Ovary (tissue), 9 donors: ENCODE results near the gene ILDR2. TPM values are rescaled to one million over a fixed set of nuclear protein-coding genes. Genes with fewer than 3 reads are reported as not detected.
"Not testable (repeated sequence)": the region's sequence is repeated elsewhere in the genome, so short reads cannot be mapped to it uniquely, and the experiment has no call there.

Source experiments
- DNase-seq, 5 donors: peaks; one replicate each; pipeline ENCODE4 v3.0.0-alpha.2; 2019 to 2020
- H3K27ac ChIP-seq, 2 donors: fragments of 200-600 bp; one replicate each; pipeline versions ENCODE4 v1.5.1 to v1.8.0; 2019 to 2022
- H3K27me3 ChIP-seq: fragments of 200-600 bp; one replicate; pipeline ENCODE4 v1.8.0; 2022
- H3K36me3 ChIP-seq: fragments of 200-600 bp; sonication (generic); one replicate; pipeline ENCODE4 v1.5.1; 2019
- H3K4me1 ChIP-seq: one replicate; pipeline ENCODE4 v1.8.1; 2013; ENCODE audit warnings: mild to moderate bottlenecking, moderate library complexity; ENCODE audit not compliant: insufficient read depth
- H3K4me3 ChIP-seq: fragments of 200-600 bp; sonication (generic); one replicate; pipeline ENCODE4 v1.5.1; 2017
- H3K9me3 ChIP-seq, 2 donors: fragments of 200-600 bp in 1 of 2; sonication (generic) in 1 of 2; one replicate each; pipeline versions ENCODE4 v1.5.1 to v1.8.1; 2013 to 2019; ENCODE audit warnings: mild to moderate bottlenecking in 1 of 2, moderate library complexity in 1 of 2
- CTCF ChIP-seq, 3 donors: fragments of 450-650 bp in 2 of 3; fragments of 200-600 bp in 1 of 3; IDR thresholded peaks; one replicate each; pipeline versions ENCODE4 v1.5.1 to v1.8.0; 2016 to 2022; ENCODE audit warnings: antibody characterized with exemption in 3 of 3, mild to moderate bottlenecking in 1 of 3
- EP300 ChIP-seq: sonication (generic); formaldehyde crosslinking; IDR thresholded peaks from one replicate; pipeline ENCODE4 v1.6.1; 2017; ENCODE audit warnings: antibody characterized with exemption
- POLR2A ChIP-seq: fragments of 450-650 bp; IDR thresholded peaks from one replicate; pipeline ENCODE4 v1.6.1; 2017; ENCODE audit warnings: antibody characterized with exemption, mild to moderate bottlenecking, moderate library complexity
- WGBS, 3 donors: extraction: QIAGEN DNeasy Blood & Tissue Kit in 1 of 3; methylation state at CpG; one replicate each; pipeline versions ENCODE4 v1.1.5 to v1.1.7; 2013 to 2017; 5-methylcytosine and 5-hydroxymethylcytosine counted together
- intact Hi-C, 4 donors: fragments of 100-400 bp; cut with DNase I; formaldehyde crosslinking; loops; one replicate each; pipeline versions ENCODE4 v1.11.0 to v1.15.1; 2022 to 2023
- polyA plus RNA-seq, 2 donors: library from polyadenylated mRNA; stranded (reverse); fragments of 200-250 nt in 1 of 2; fragments of 350-450 nt in 1 of 2; fragmentation: Illumina TruSeq in 1 of 2; extraction: RNeasy Lipid Tissue Mini Kit (QIAGEN cat#74804) in 1 of 2; gene quantifications; one replicate each; pipeline ENCODE4 v1.2.3, GENCODE V29; 2013 to 2014
- total RNA-seq, 7 donors: library from RNA; depleted of rRNA in 2 of 7; stranded (reverse); fragments of >200 nt in 2 of 7; fragmentation: NEBNext Ultra II Directional in 3 of 7; extraction: Animal tissue kit (Norgen Biotek cat#: 25700) in 3 of 7; gene quantifications; one replicate each; pipeline versions ENCODE4 v1.1.0 to v1.2.4, GENCODE V29; 2016 to 2023
- donor health status: DM: no; HTN: no; CAD: no; lungs with moderate emphysema.
- donor health status: DM: no; HTN: no; CAD: no.
- donor health status: Bipolar disorder and iron deficiency.
- donor health status: DM: yes; HTN: yes; CAD: no.
- donor health status: DM: no; HTN: no; CAD: no.
- donor health status: DM: yes; HTN: yes; CAD: no.

Gene ILDR2
- total and polyA plus RNA-seq, 9 donors, result 0.15 to 13.0 (median 0.45) TPM

- Histone ChIP-seq H3K4me3 (no peak overlapping the region), H3K9me3 (no peaks in the 10 kb centered on the region), H3K36me3 (no peaks in the 10 kb centered on the region), H3K4me1 (no peaks in the 10 kb centered on the region), H3K27ac (no peak overlapping the region), H3K27me3 (no peaks in the 10 kb centered on the region)
- TF ChIP-seq CTCF (IDR thresholded peaks at IDR 0.05), result no peak
- no peak for TF ChIP-seq POLR2A
- TF ChIP-seq EP300, result no peak
- 93 to 94% (median 94%) methylated on average over 3 of the region's 3 CpGs for WGBS, 3 donors
- no peak for DNase-seq
- intact Hi-C loops, result no loop called here
Measured at GRCh38 chr1:166884971-166885370, 90.4 kb downstream of the ILDR2 start.

GRCh38 chr1:166884040-166884642 is 91.2 kb downstream of the ILDR2 start:
- Histone ChIP-seq H3K27me3 (no peaks in the 10 kb centered on the region), H3K9me3 (no peaks in the 10 kb centered on the region), H3K36me3 (no peaks in the 10 kb centered on the region), H3K4me3 (no peak overlapping the region), H3K4me1 (no peaks in the 10 kb centered on the region), H3K27ac (no peak overlapping the region)
- intact Hi-C loops, result no loop called here
- 6 to 11% (median 7%) methylated on average over 44 of the region's 44 CpGs for WGBS, 3 donors
- DNase-seq, result peak in 2 of 5 donors; percentile 34 to 51
- TF ChIP-seq POLR2A (no peak), CTCF (IDR thresholded peaks at IDR 0.05) (no peak), EP300 (no peak)

GRCh38 chr1:166882893-166883292 is 92.4 kb downstream of the ILDR2 start:
- TF ChIP-seq POLR2A (no peak), CTCF (IDR thresholded peaks at IDR 0.05) (no peak), EP300 (no peak)
- intact Hi-C loops, result no loop called here
- H3K36me3 ChIP-seq, result no peaks in the 10 kb centered on the region

GRCh38 chr1:166878173-166878917 is 97.0 kb downstream of the ILDR2 start:
- DNase-seq, H3K27me3 ChIP-seq, H3K4me1 ChIP-seq, intact Hi-C loops, H3K27ac ChIP-seq, H3K4me3 ChIP-seq, H3K9me3 ChIP-seq, H3K36me3 ChIP-seq: not testable (repeated sequence)
- WGBS, 3 donors, result 95 to 96% (median 95%) methylated on average over 15 to 21 of the region's 21 CpGs

More at GRCh38 chr1:166882893-166883292, 92.4 kb downstream of the ILDR2 start:
- Histone ChIP-seq H3K4me3 (no peak overlapping the region), H3K9me3 (no peaks in the 10 kb centered on the region), H3K4me1 (no peaks in the 10 kb centered on the region), H3K27me3 (no peaks in the 10 kb centered on the region), H3K27ac (no peak overlapping the region)
- WGBS, 3 donors, result 33 to 56% (median 43%) methylated on average over 2 of the region's 2 CpGs
- no peak for DNase-seq

- intact Hi-C loops, result no loop called here
- 0 to 1% (median 0%) methylated on average over 7 of the region's 7 CpGs for WGBS, 3 donors
- TF ChIP-seq POLR2A (no peak), CTCF (IDR thresholded peaks at IDR 0.05) (peak in 1 of 3 donors; percentile 40)
- Histone ChIP-seq H3K9me3 (no peaks in the 10 kb centered on the region), H3K4me1 (no peaks in the 10 kb centered on the region), H3K27ac (no peak overlapping the region), H3K36me3 (no peaks in the 10 kb centered on the region), H3K27me3 (no peaks in the 10 kb centered on the region), H3K4me3 (peak overlapping the region; percentile 32)
- no peak for DNase-seq
Measured at GRCh38 chr1:166876540-166876838, 98.9 kb downstream of the ILDR2 start.
